ENCODE results near the gene SELENOI. TPM values are rescaled to one million over a fixed set of nuclear protein-coding genes. Genes with fewer than 3 reads are reported as not detected.

SELENOI gene
- total and polyA plus RNA-seq, 3 experiments from 2014 or later: 3.2 to 61.9 (median 58.4) TPM

DNA sequence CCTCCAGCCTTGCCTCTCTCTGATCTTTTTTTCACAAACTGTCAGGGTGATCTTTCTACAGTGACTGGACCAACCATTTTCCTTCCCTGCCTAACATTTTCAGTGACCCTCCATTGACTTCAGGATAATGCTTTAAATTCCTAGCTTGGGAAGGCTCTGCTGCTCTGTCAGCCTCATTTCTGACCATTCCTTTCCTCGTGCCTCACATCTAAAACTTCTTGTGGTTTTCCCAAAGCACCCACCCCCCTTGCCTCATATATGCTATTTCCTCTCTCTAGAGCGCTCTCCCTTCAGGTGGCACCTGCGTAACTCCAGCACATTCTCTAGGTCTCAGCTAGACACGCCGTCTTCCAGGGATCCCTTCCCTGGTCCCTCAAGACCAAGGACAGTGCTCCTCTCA, 93.0 kb downstream of the SELENOI start:
- CTCF ChIA-PET: no interaction called here
- H3K27ac ChIP-seq (ENCODE audit: low read depth, low read length): no peak overlapping the region
- H3K4me3 Mint-ChIP-seq: no peak overlapping the region
- POLR2A ChIA-PET: no interaction called here
- H3K9me3 Mint-ChIP-seq: peaks cover 0 to 2% (median 0%) of the 10 kb centered on the region in 5 donors
- H3K4me1 ChIP-seq (ENCODE audit: insufficient read depth, low read length): no peaks in the 10 kb centered on the region
- H3K27ac Mint-ChIP-seq: no peak overlapping the region
- no peaks in the 10 kb centered on the region for H3K36me3 Mint-ChIP-seq
- no peaks in the 10 kb centered on the region for H3K27me3 ChIP-seq (ENCODE audit: insufficient read depth, low read length, poor library complexity, severe bottlenecking)
- no peaks in the 10 kb centered on the region for H3K4me1 Mint-ChIP-seq
- no peak for DNase-seq
- no peaks in the 10 kb centered on the region for H3K9me3 ChIP-seq (ENCODE audit: low read length)
- peaks cover 4 to 5% of the 10 kb centered on the region in 2 donors for H3K27me3 Mint-ChIP-seq
- no peaks in the 10 kb centered on the region for H3K36me3 ChIP-seq (ENCODE audit: insufficient read depth, low read length)
- H3K4me3 ChIP-seq (ENCODE audit: low read length): no peak overlapping the region

DNA sequence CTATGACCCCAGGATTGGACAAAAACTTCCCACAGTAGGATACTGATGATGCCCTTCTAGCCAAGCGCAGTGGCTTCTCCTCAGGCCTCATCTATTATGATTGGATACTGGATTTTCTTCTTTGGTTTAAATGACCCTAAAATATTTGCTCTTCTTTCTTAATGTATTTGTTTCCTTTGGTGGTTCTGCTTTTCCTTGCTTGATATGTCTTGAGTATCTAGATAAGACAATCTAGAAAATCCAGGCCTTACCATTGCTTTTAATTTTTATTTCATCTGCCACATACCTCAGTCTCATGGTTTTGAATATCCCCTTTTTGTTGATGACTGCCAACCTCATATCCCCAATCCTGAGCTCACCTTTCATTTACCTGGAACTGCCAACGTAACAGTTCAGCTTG, 96.4 kb downstream of the SELENOI start:
- no peaks in the 10 kb centered on the region for H3K27me3 ChIP-seq (ENCODE audit: insufficient read depth, low read length, poor library complexity, severe bottlenecking)
- H3K4me3 ChIP-seq (ENCODE audit: low read length): no peak overlapping the region
- peaks cover 0 to 2% (median 0%) of the 10 kb centered on the region in 5 donors for H3K9me3 Mint-ChIP-seq
- H3K4me1 ChIP-seq (ENCODE audit: insufficient read depth, low read length): no peaks in the 10 kb centered on the region
- no peaks in the 10 kb centered on the region for H3K9me3 ChIP-seq (ENCODE audit: low read length)
- H3K27ac Mint-ChIP-seq: no peak overlapping the region
- no peaks in the 10 kb centered on the region for H3K4me1 Mint-ChIP-seq
- no peak overlapping the region for H3K27ac ChIP-seq (ENCODE audit: low read depth, low read length)
- H3K36me3 Mint-ChIP-seq: no peaks in the 10 kb centered on the region
- H3K27me3 Mint-ChIP-seq: peaks cover 5 to 8% of the 10 kb centered on the region in 2 donors
- no peak overlapping the region for H3K4me3 Mint-ChIP-seq
- DNase-seq: no peak
- no peaks in the 10 kb centered on the region for H3K36me3 ChIP-seq (ENCODE audit: insufficient read depth, low read length)
- CTCF ChIA-PET: no interaction called here
- POLR2A ChIA-PET: no interaction called here

DNA sequence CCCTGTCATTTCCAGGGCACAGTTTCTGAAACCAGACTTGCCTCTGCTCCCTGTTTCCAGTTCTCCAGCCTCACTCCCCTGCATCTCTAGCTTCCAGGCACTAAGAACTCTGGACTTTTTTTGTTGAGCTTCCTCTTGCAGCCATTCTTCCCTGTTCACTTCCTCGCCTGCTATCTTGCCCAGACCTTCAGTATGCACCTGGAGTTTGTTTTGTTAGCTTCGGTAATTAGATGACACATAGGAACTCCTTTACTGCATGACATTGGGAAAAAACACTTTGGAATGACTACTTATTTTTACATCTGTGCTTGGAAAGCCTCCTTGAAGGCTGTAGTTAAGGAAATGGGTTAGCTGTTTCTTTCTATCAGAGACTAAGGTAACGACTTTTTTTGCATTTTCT, 96.8 kb downstream of the SELENOI start:
- H3K27ac Mint-ChIP-seq: no peak overlapping the region
- Histone ChIP-seq H3K9me3 (ENCODE audit: low read length) (no peaks in the 10 kb centered on the region), H3K27me3 (ENCODE audit: insufficient read depth, low read length, poor library complexity, severe bottlenecking) (no peaks in the 10 kb centered on the region), H3K4me3 (ENCODE audit: low read length) (no peak overlapping the region), H3K36me3 (ENCODE audit: insufficient read depth, low read length) (no peaks in the 10 kb centered on the region), H3K27ac (ENCODE audit: low read depth, low read length) (no peak overlapping the region), H3K4me1 (ENCODE audit: insufficient read depth, low read length) (no peaks in the 10 kb centered on the region)
- peaks cover 0 to 2% (median 0%) of the 10 kb centered on the region in 5 donors for H3K9me3 Mint-ChIP-seq
- H3K36me3 Mint-ChIP-seq: no peaks in the 10 kb centered on the region
- H3K4me1 Mint-ChIP-seq: no peaks in the 10 kb centered on the region
- H3K27me3 Mint-ChIP-seq: peaks cover 5 to 8% of the 10 kb centered on the region in 2 donors
- no peak for DNase-seq
- CTCF ChIA-PET: no interaction called here
- H3K4me3 Mint-ChIP-seq: no peak overlapping the region
- POLR2A ChIA-PET: no interaction called here

GRCh38 chr2:26444236-26444635, 98.3 kb downstream of the SELENOI start:
- CTCF ChIA-PET: no interaction called here
- peaks cover under 1 to 7% of the 10 kb centered on the region in 2 donors for H3K27me3 Mint-ChIP-seq

More at GRCh38 chr2:26444236-26444635, 98.3 kb downstream of the SELENOI start:
- POLR2A ChIA-PET: interaction anchor here (0.7 kb wide), 1 partner anchor 184 kb away, joined by 3 read pairs; no protein-coding TSS in a partner anchor
- no peaks in the 10 kb centered on the region for H3K9me3 Mint-ChIP-seq
- H3K27me3 ChIP-seq (ENCODE audit: insufficient read depth, low read length, poor library complexity, severe bottlenecking): no peaks in the 10 kb centered on the region
- no peaks in the 10 kb centered on the region for H3K36me3 Mint-ChIP-seq
- no peaks in the 10 kb centered on the region for H3K9me3 ChIP-seq (ENCODE audit: low read length)
- H3K4me1 Mint-ChIP-seq: no peaks in the 10 kb centered on the region
- no peak overlapping the region for H3K4me3 ChIP-seq (ENCODE audit: low read length)
- H3K4me1 ChIP-seq (ENCODE audit: insufficient read depth, low read length): no peaks in the 10 kb centered on the region
- H3K4me3 Mint-ChIP-seq: no peak overlapping the region
- no peaks in the 10 kb centered on the region for H3K36me3 ChIP-seq (ENCODE audit: insufficient read depth, low read length)
- H3K27ac Mint-ChIP-seq: no peak overlapping the region
- H3K27ac ChIP-seq (ENCODE audit: low read depth, low read length): no peak overlapping the region
- no peak for DNase-seq

Other genes with a start within 250 kb of the SELENOI start
- 1 to 10 TPM; 3.2 to 3.3 TPM for gene GAREM2, start 173.1 kb upstream of the SELENOI start, total RNA-seq
- gene GAREM2, start 173.1 kb upstream of the SELENOI start, polyA plus RNA-seq: 3.1 TPM
- gene HADHA, start 101.5 kb upstream of the SELENOI start, total RNA-seq: 100 to 1,000 TPM; 122 to 126 TPM
- gene HADHA, start 101.5 kb upstream of the SELENOI start, polyA plus RNA-seq: 116 TPM
- gene HADHB, start 101.2 kb upstream of the SELENOI start, total RNA-seq: 10 to 100 TPM; 75.1 to 80.2 TPM
- 83.2 TPM for gene HADHB, start 101.2 kb upstream of the SELENOI start, polyA plus RNA-seq
- 1 to 10 TPM; 2.6 to 4.0 TPM for gene ADGRF3, start 646 bp downstream of the SELENOI start, total RNA-seq
- gene ADGRF3, start 646 bp downstream of the SELENOI start, polyA plus RNA-seq: 0.43 TPM
- gene DRC1, start 55.8 kb downstream of the SELENOI start, total RNA-seq: not detected
- gene DRC1, start 55.8 kb downstream of the SELENOI start, polyA plus RNA-seq: not detected
- 1 to 10 TPM; 1.7 to 2.6 TPM for gene OTOF, start 132.0 kb downstream of the SELENOI start, total RNA-seq
- 1.7 TPM for gene OTOF, start 132.0 kb downstream of the SELENOI start, polyA plus RNA-seq